H1 (cell line): ENCODE data around the gene CAP2.
"Not testable (repeated sequence)": the region's sequence is repeated elsewhere in the genome, so short reads cannot be mapped to it uniquely, and the experiment has no call there.

Source experiments
- GABPA ChIP-seq: IDR thresholded peaks from 2 replicates; pipeline ENCODE4 v1.6.1; 2011; ENCODE audit warnings: mild to moderate bottlenecking, low read length, moderate library complexity, borderline replicate concordance; ENCODE audit not compliant: insufficient read depth
- KDM1A ChIP-seq: fragments of 200-600, 300-600 bp; sonication (generic); IDR thresholded peaks from 2 replicates; pipeline ENCODE4 v1.7.1; 2016; ENCODE audit warnings: mild to moderate bottlenecking, low read length, borderline replicate concordance
- SIN3A ChIP-seq, 2 experiments: IDR thresholded peaks in 1 of 2; conservative IDR thresholded peaks in 1 of 2; 2 replicates each; pipeline ENCODE4 v1.6.1; 2011 to 2012; ENCODE audit warnings: low read length in 2 of 2, improper control_type of control experiment in 1 of 2, low read depth in 1 of 2, mild to moderate bottlenecking in 1 of 2
- SIRT6 ChIP-seq: IDR thresholded peaks from one replicate; pipeline ENCODE4 v1.7.1; 2012; ENCODE audit warnings: low read length, inconsistent platforms
- TAF1 ChIP-seq: IDR thresholded peaks from 2 replicates; pipeline ENCODE4 v1.6.1; 2011; ENCODE audit warnings: mild to moderate bottlenecking, low read depth, low read length
- ZNF274 ChIP-seq: IDR thresholded peaks from 2 replicates; pipeline ENCODE4 v1.7.0; 2012; ENCODE audit warnings: low read length, borderline replicate concordance; ENCODE audit errors: extremely low read depth
- TF ChIP-seq, protein P1 (sequence below), 3 experiments: IDR thresholded peaks; 1 replicate in 2 of 3; 2 replicates in 1 of 3; pipeline versions ENCODE4 v1.5.1 to v1.6.1; 2011; ENCODE audit warnings: low read length in 3 of 3, mild to moderate bottlenecking in 3 of 3, inconsistent platforms in 2 of 3, low read depth in 1 of 3, moderate library complexity in 1 of 3; ENCODE audit not compliant: insufficient read depth in 1 of 3; ENCODE audit errors: control extremely low read depth in 1 of 3

- not testable (repeated sequence) for TF ChIP-seq SIRT6; ZNF274; KDM1A; GABPA; TAF1; SIN3A (conservative IDR thresholded peaks at IDR 0.05 in 1 of 2, IDR thresholded peaks at IDR 0.05 in 1 of 2; ENCODE audit: low read depth in 1 of 2, low read length in 2 of 2)
- TF ChIP-seq, protein P1, sequence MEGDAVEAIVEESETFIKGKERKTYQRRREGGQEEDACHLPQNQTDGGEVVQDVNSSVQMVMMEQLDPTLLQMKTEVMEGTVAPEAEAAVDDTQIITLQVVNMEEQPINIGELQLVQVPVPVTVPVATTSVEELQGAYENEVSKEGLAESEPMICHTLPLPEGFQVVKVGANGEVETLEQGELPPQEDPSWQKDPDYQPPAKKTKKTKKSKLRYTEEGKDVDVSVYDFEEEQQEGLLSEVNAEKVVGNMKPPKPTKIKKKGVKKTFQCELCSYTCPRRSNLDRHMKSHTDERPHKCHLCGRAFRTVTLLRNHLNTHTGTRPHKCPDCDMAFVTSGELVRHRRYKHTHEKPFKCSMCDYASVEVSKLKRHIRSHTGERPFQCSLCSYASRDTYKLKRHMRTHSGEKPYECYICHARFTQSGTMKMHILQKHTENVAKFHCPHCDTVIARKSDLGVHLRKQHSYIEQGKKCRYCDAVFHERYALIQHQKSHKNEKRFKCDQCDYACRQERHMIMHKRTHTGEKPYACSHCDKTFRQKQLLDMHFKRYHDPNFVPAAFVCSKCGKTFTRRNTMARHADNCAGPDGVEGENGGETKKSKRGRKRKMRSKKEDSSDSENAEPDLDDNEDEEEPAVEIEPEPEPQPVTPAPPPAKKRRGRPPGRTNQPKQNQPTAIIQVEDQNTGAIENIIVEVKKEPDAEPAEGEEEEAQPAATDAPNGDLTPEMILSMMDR (IDR thresholded peaks at IDR 0.05; ENCODE audit: control extremely low read depth in 1 of 3, insufficient read depth in 1 of 3, low read depth in 1 of 3, low read length in 3 of 3) = not testable (repeated sequence)
Measured at GRCh38 chr6:17405181-17405943, 12.0 kb downstream of the CAP2 start.
